Stomach (tissue), 4 donors: Measurements from ENCODE around the gene NR4A1.

Experiments used
- POLR2A ChIP-seq, 4 donors: fragments of 450-650 bp; IDR thresholded peaks; one replicate each; pipeline ENCODE4 v1.6.1; 2016; ENCODE audit warnings: antibody characterized with exemption in 4 of 4, control low read depth in 2 of 4, mild to moderate bottlenecking in 1 of 4, moderate library complexity in 1 of 4
- POLR2AphosphoS5 ChIP-seq, 3 donors: sonication (generic); formaldehyde crosslinking; IDR thresholded peaks; one replicate each; pipeline ENCODE4 v1.6.1; 2016; ENCODE audit warnings: antibody characterized with exemption in 3 of 3
- TF ChIP-seq, protein P1 (sequence below), 7 experiments: fragments of 450-650 bp in 4 of 7; fragments of 200-600 bp in 3 of 7; sonication (generic) in 3 of 7; IDR thresholded peaks; one replicate each; pipeline ENCODE4 v1.5.1; 2016 to 2019; ENCODE audit warnings: antibody characterized with exemption in 7 of 7, control low read depth in 2 of 7, mild to moderate bottlenecking in 1 of 7

DNA sequence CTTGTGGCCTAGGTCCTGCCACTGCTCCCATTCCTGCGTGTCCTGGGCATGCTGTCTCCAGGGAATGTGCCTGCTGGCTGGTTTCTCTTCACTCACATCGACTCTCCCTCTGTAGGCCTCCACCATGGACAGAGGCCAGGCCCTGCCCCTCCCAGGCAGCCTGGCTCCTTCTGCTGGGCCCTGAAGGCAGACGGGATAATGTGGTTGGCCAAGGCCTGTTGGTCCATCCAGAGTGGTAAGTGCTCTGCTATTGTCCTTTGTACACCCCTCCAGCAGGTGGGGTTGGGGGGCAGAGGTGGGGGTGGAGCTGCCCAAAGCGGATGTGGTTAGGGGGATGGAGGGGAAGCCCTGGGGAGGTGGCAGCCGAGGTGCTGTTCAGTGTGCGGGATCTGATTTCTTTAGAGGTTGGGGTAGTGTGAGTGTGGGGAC lies 9.5 kb upstream of the NR4A1 start:
- TF ChIP-seq, protein P1, sequence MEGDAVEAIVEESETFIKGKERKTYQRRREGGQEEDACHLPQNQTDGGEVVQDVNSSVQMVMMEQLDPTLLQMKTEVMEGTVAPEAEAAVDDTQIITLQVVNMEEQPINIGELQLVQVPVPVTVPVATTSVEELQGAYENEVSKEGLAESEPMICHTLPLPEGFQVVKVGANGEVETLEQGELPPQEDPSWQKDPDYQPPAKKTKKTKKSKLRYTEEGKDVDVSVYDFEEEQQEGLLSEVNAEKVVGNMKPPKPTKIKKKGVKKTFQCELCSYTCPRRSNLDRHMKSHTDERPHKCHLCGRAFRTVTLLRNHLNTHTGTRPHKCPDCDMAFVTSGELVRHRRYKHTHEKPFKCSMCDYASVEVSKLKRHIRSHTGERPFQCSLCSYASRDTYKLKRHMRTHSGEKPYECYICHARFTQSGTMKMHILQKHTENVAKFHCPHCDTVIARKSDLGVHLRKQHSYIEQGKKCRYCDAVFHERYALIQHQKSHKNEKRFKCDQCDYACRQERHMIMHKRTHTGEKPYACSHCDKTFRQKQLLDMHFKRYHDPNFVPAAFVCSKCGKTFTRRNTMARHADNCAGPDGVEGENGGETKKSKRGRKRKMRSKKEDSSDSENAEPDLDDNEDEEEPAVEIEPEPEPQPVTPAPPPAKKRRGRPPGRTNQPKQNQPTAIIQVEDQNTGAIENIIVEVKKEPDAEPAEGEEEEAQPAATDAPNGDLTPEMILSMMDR (IDR thresholded peaks at IDR 0.05): no peak
- no peak for TF ChIP-seq POLR2AphosphoS5 (IDR thresholded peaks at IDR 0.05)
- no peak for TF ChIP-seq POLR2A (IDR thresholded peaks at IDR 0.05)
